T-helper 2 cell (primary cell): ENCODE results near the gene TCEANC2.
"Not testable (repeated sequence)": the region's sequence is repeated elsewhere in the genome, so short reads cannot be mapped to it uniquely, and the experiment has no call there.

ENCODE experiments used
- DNase-seq, 5 experiments: peaks; one replicate each; pipeline versions ENCODE4 v3.0.0 to v3.0.0-alpha.2; 2012 to 2022

The TCEANC2 gene

DNA sequence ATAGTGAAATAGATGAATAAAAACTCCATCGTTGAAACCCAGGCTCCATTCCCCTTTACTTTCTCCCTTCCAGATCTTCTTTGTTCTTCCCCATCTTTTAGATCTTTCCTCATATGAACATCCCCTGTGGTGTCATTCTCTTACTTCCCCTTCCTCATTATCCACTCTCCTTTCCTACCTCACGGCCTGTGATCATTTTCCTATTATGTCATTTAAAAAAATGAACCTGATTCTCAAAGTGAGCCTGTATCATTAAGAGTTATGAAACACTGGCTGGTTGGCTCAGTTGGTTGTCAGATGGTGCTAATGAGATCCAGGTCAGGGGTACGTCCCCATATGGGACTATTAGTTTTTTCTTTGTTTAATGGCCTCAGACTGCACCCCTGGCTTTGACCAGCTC, 38.3 kb downstream of the TCEANC2 start:
- DNase-seq, result no peak

DNA sequence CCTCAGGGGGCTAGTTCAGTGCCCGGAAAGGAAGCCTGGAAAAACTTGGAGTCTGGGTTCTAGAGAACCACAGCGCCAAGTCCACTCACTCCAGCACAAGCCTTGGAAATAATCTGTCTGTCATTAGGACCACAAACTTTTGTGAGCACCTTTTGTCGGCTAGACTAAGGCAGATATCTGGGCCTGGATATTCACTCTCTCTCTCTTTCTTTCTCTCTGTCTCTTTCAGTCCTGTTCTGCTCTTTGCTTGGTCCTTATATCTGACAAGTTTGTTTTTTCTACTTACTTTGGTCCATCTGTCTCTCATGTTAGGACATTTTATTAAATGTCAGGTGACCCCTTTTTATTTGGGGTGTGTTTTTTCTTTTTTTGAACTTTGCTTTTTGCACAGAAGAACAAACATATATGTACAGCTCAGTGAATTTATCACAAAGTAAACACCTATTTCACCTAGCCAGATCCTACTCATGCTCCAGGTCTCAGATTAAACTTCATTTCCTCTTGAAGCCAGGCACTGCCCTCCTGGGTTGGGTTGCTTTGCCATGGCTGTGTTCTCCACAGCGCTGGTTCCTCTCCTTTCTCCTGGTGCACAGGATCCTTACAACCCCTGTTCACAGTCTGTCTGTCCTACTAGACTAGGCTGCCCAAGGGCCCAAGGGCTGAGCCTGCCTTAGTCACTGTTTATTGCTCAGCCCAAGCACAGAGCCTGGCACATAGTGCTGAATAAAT, 40.8 kb downstream of the TCEANC2 start:
- DNase-seq, result no peak

- not testable (repeated sequence) for DNase-seq
Measured at GRCh38 chr1:54094730-54095105, 41.3 kb downstream of the TCEANC2 start.

DNA sequence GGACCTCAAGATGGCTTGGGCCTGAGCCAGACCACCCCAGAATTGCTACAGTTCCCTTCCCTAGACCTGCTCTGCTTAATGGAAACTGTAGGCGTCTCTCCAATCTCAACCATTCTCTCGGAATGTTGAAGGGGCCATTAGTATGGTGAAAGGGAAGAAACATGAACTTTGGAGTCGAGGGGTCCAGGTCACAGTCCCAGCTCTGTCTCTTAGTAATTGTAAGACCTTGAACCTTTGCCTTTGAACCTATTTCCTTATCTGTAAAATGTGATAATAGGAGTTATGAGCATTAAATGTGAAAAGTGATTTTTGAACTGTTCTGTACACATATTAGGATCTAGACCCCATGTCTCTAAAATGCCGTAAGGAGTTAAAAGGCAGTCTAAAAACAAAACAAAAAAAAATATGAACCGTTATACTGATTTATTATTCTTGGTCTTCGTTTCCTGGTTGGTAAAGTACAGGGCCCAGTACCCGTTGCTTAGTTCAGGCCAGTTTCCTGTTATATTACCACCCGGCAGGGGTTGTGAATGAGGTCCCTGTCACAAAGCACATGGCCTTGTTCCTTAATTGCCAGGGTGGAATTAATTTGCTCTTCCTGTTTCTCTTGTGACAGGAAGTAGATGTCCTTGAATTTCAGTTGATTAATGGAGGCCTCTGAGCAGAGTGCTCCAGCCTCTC, 42.3 kb downstream of the TCEANC2 start:
- DNase-seq, result no peak

DNA sequence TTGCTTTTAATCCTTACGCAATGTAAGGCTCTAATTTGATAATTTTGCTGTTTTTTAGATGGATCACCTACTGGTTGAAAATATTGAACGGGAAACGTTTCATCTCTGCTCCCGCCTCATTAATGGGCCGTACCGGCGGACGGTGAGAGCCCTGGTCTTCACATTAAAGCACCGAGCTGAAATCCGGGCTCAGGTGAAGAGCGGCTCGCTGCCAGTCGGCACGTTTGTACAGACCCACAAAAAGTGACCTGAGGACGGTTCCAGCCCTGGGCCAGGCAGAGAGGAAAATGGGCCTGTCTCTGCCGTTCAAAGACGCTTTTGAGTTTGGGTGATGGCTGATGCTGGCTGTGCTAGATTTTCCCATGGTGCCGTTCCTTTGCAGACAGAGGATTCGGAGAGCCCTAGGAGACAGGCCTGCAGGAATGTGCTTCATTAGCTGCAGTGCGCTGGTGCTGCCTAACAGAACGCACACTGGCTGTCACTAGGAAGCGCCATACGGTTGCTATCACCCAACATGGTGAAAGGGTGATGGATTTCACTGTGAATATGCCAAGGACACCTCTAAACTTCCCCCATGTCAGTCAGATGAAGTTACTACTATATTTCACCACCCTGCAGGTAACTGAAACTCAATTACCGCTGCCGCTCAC, 42.9 kb downstream of the TCEANC2 start:
- DNase-seq, result no peak

- no peak for DNase-seq
Measured at GRCh38 chr1:54096877-54097240, 43.5 kb downstream of the TCEANC2 start.

DNA sequence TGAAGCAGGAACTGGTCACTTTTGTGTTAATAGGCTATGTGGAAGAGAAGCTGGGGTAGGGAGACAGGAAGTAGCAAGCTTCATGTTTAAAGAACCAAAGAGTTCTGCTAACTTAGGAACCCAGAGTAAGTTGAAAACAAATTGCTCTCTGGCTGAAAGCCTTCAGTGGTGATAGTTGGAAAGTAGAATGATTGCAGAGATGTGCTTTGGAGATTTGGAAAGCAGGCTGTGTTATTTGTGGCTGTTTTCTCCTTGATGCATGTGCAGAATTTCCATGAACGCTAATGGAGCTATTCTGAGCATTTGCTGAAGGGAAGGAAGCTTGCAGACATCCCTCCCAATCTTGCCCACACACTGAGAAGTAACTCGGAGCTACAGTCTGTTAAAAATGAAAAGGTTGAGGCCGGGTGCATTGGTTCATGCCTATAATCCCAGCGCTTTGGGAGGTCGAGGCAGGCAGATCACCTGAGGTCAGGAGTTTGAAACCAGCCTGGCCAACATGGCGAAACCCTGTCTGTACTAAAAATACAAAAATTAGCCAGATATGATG, 45.7 kb downstream of the TCEANC2 start:
- DNase-seq, result no peak

DNA sequence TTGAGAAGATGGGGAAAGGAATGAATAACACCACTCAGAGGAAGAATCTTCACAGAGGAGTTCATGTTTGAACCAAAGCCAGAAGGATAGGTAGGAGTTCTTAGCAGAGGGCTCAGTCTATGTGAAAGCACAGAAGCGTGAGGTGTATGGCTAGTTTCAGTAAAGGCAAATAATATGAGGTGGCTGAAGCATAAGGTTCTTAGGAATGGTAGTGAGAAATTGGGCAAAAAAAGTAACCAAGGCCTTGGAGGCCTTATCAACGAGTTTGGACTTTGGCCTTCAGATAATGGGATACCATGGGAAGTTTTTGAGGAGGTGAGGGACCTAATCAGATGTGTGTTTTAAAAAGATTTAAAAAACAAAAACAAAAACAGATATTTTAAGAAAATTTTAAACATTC, 47.1 kb downstream of the TCEANC2 start:
- no peak for DNase-seq

- DNase-seq, result no peak
Measured at GRCh38 chr1:54103414-54103813, 50.0 kb downstream of the TCEANC2 start.

GRCh38 chr1:54104613-54105012, 51.2 kb downstream of the TCEANC2 start:
- DNase-seq, result not testable (repeated sequence)

DNA sequence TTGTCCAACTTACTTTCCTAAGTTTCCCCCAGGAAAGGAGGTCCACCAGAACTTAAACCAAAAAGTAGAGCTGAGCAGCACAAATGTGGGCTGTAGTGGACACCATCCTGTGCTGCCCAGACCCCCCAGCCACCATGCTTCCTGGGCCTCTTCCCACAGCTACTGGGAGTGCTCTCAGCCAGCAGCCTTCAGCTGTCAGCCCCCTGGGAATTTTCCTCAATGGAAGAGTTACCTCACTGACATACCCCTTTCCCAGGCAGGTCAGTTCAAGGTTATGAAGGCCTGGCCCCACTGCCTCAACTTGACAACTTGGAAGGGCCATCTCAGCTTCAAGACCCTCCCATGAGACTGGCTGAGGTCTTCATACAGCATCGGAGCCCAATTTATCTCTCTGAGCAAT, 51.7 kb downstream of the TCEANC2 start:
- DNase-seq, result no peak

GRCh38 chr1:54105736-54106269, 52.4 kb downstream of the TCEANC2 start:
- DNase-seq, result no peak

- no peak for DNase-seq
Measured at GRCh38 chr1:54107131-54107530, 53.7 kb downstream of the TCEANC2 start.

DNA sequence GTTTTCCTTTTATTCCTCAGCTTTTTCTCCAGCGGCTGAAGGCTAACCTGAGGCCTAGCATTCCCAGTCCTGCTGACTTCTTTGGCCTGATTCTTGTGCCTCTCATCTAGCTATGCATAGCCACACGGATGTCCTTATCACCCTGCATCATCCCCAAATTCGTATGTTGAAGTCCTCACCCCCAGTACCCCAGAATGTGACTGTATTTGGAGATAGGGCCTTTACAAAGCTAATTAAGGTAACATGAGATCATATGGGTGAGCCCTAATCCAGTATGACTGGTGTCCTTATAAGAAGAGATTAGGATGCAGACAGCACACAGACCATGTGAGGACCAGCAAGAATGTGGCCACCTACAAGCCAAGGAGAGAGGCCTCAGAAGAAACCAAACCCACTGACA, 54.7 kb downstream of the TCEANC2 start:
- DNase-seq, result no peak

DNA sequence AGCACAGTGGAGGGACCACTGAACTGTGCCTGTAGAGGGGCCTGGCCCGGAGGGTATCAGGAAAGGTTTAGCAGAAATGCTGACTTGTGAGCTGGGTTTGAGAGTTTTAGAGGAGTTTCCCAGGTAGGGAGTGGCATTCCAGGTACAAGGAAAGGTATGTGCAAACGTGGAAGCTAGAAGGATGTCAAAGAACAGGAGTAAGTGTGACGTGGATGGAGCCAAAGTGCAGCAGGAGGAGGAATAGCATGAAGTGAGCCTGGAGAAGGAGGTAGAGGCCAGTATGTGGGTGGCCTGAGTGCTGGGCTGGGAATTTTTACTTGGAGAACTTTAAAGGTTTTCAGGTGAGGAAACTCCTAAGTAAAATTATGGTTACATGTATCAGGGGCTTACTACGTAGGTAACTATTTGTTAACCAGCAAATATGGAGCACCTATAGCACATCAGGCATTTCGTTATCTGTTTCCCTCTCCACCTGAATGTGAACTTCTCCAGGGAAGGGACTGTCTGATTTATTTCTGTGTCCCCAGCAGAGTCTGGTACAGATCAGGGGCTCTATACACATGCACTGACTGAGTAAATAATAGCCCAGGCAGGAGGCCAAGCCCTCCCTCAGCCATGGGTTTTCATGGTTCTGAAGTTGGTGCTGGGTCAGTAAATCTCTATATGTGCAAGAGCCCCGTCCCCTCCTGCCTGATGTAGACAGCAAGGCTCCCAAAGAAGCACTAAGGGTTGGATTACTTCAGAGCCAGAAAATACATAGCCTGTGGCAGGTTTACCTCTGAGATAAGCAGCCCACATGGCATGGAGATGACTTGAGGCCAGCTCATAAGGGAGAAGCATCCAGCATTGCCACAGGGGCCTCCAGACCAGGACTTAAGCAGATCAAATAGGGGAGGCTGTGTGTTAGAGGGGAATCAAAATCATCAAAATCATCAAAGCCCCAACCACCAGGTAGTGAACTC, 56.0 kb downstream of the TCEANC2 start:
- no peak for DNase-seq

GRCh38 chr1:54110996-54111395, 57.6 kb downstream of the TCEANC2 start:
- no peak for DNase-seq

- no peak for DNase-seq
Measured at GRCh38 chr1:54111624-54112023, 58.2 kb downstream of the TCEANC2 start.

DNA sequence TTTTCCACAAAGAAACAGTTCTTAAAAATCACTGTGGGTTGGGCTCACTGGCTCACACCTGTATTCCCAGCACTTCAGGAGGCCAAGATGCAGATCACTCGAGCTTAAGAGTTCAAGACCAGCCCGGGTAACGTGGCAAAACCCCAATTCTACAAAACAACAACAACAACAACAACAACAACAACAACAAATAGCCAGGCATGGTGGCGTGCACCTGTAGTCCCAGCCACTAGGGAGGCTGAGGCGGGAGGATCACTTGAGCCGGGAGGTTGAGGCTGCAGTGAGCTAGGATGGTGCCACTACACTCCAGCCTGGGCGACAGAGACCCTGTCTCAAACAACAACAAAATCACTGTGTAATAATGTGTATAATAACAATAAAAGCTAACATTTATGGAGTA, 58.6 kb downstream of the TCEANC2 start:
- DNase-seq, result no peak

DNA sequence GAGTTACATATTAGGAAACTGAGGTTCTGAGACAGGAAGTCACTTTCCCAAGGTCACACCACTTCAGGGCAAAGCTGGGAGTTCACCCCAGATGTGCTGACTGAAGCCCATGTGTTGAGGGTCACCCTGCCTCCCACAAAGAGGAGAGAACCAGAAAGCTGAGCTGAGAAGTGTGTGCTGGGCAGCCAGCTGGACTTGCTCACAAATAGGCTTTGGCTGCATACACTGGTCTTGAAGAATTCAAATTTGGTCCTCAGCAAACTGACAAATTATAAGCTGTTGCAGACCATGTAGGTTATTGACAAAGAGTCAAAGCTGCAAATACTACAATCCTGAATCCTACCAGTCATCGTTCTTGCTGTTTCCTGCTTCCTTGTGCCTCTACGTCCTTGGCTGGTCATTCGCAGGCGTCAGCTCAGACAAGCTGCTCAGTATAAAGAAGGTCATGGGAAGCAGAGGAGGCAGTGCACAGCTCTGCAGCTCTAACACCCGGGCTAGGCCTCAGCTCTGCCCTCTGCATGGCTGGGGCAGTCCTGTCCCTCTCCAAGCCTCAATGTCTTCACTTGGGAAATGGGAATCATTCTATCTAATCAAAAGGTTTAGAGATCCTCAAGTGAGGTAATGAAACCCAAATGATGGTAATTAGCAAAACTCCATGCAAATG, 59.4 kb downstream of the TCEANC2 start:
- no peak for DNase-seq

GRCh38 chr1:54114001-54114400, 60.6 kb downstream of the TCEANC2 start:
- no peak for DNase-seq

- no peak for DNase-seq
Measured at GRCh38 chr1:54114955-54115354, 61.5 kb downstream of the TCEANC2 start.

- DNase-seq, result no peak
Measured at GRCh38 chr1:54115520-54115919, 62.1 kb downstream of the TCEANC2 start.
